ENCODE measurements around the gene MOSMO. TPM values are rescaled to one million over a fixed set of nuclear protein-coding genes. Genes with fewer than 3 reads are reported as not detected.

The MOSMO gene
- polyA plus RNA-seq, 3 donors = 0.95 to 9.1 (median 2.5) TPM

- no peak overlapping the region for H3K27ac Mint-ChIP-seq
Measured at GRCh38 chr16:22078656-22079055, 70.7 kb downstream of the MOSMO start.

DNA sequence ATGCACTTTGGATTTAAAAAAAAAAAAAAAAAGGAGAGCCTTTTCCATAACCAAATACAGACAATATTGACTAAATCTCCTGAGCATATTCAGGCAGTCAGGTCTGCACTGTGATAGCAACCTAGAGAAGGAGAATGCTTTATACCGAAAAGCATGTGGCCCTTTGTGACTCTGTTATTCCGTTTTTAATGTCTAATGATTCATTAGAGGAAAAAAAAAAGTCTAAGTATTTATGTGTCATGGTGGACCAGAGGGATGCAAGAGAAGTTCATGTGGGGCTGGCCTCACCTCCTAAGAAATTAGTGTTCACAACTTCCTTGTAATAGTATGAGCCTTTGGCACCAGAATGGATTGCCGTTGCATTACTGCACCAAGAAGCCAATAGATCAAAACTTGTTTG, 73.1 kb downstream of the MOSMO start:
- no CpG with 5 or more reads among the region's 3 CpGs for WGBS (ENCODE audit: insufficient coverage)
- Histone ChIP-seq H3K4me1 (ENCODE audit: control insufficient read depth in 1 of 2, insufficient read depth in 2 of 2, low read length in 2 of 2) (no peaks in the 10 kb centered on the region), H2AFZ (ENCODE audit: insufficient read depth, low read depth, low read length, poor library complexity, severe bottlenecking) (no peak overlapping the region), H3K36me3 (replicated peaks in 1 of 2; ENCODE audit: control insufficient read depth in 1 of 2, insufficient read depth in 2 of 2, low read length in 2 of 2) (peaks cover 8 to 55% of the 10 kb centered on the region in 2 donors), H3K79me2 (ENCODE audit: insufficient read depth, low read length) (no peaks in the 10 kb centered on the region), H4K20me1 (ENCODE audit: insufficient read depth, low read length) (peaks cover 6% of the 10 kb centered on the region), H3K4me3 (replicated peaks in 1 of 3; ENCODE audit: low read depth in 2 of 3, low read length in 3 of 3) (no peak overlapping the region), H3K4me2 (replicated peaks; ENCODE audit: extremely low read depth, low read length, poor library complexity, severe bottlenecking) (no peak overlapping the region), H3K27ac (ENCODE audit: low read depth in 1 of 2, low read length in 2 of 2) (no peak overlapping the region), H3K9me3 (replicated peaks in 1 of 2; ENCODE audit: control insufficient read depth in 1 of 2, insufficient read depth in 1 of 2, low read length in 2 of 2) (no peaks in the 10 kb centered on the region), H3K27me3 (ENCODE audit: control insufficient read depth in 2 of 2, insufficient read depth in 2 of 2, low read length in 2 of 2) (no peaks in the 10 kb centered on the region), H3K9ac (ENCODE audit: insufficient read depth, low read length, poor library complexity, severe bottlenecking) (no peak overlapping the region)
- Mint-ChIP-seq H3K27ac (no peak overlapping the region), H3K4me3 (no peak overlapping the region), H3K27me3 (ENCODE audit: low read depth in 3 of 3) (no peaks in the 10 kb centered on the region), H3K36me3 (peaks cover 22 to 48% of the 10 kb centered on the region in 2 donors), H3K4me1 (peaks cover 2% of the 10 kb centered on the region), H3K9me3 (no peaks in the 10 kb centered on the region)
- no peak for DNase-seq
- intact Hi-C loops (cut with micrococcal nuclease) = no loop called here
- TF ChIP-seq, protein P1, sequence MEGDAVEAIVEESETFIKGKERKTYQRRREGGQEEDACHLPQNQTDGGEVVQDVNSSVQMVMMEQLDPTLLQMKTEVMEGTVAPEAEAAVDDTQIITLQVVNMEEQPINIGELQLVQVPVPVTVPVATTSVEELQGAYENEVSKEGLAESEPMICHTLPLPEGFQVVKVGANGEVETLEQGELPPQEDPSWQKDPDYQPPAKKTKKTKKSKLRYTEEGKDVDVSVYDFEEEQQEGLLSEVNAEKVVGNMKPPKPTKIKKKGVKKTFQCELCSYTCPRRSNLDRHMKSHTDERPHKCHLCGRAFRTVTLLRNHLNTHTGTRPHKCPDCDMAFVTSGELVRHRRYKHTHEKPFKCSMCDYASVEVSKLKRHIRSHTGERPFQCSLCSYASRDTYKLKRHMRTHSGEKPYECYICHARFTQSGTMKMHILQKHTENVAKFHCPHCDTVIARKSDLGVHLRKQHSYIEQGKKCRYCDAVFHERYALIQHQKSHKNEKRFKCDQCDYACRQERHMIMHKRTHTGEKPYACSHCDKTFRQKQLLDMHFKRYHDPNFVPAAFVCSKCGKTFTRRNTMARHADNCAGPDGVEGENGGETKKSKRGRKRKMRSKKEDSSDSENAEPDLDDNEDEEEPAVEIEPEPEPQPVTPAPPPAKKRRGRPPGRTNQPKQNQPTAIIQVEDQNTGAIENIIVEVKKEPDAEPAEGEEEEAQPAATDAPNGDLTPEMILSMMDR (IDR thresholded peaks at IDR 0.05) = no peak

More at GRCh38 chr16:22078656-22079055, 70.7 kb downstream of the MOSMO start:
- no peak overlapping the region for H3K4me3 ChIP-seq (replicated peaks in 1 of 3; ENCODE audit: low read depth in 2 of 3, low read length in 3 of 3)
- peaks cover 8% of the 10 kb centered on the region for H4K20me1 ChIP-seq (ENCODE audit: insufficient read depth, low read length)
- TF ChIP-seq, protein P1 (IDR thresholded peaks at IDR 0.05) = no peak
- Mint-ChIP-seq H3K4me3 (no peak overlapping the region), H3K27me3 (ENCODE audit: low read depth in 3 of 3) (no peaks in the 10 kb centered on the region), H3K36me3 (peaks cover 17 to 43% of the 10 kb centered on the region in 2 donors), H3K9me3 (no peaks in the 10 kb centered on the region), H3K4me1 (peaks cover 2% of the 10 kb centered on the region)
- H3K4me2 ChIP-seq (replicated peaks; ENCODE audit: extremely low read depth, low read length, poor library complexity, severe bottlenecking) = no peak overlapping the region
- no peak for DNase-seq
- H3K36me3 ChIP-seq (replicated peaks in 1 of 2; ENCODE audit: control insufficient read depth in 1 of 2, insufficient read depth in 2 of 2, low read length in 2 of 2) = peaks cover 5 to 46% of the 10 kb centered on the region in 2 donors
- H2AFZ ChIP-seq (ENCODE audit: insufficient read depth, low read depth, low read length, poor library complexity, severe bottlenecking) = no peak overlapping the region
- H3K27ac ChIP-seq (ENCODE audit: low read depth in 1 of 2, low read length in 2 of 2) = no peak overlapping the region
- no peak overlapping the region for H3K9ac ChIP-seq (ENCODE audit: insufficient read depth, low read length, poor library complexity, severe bottlenecking)
- H3K4me1 ChIP-seq (ENCODE audit: control insufficient read depth in 1 of 2, insufficient read depth in 2 of 2, low read length in 2 of 2) = no peaks in the 10 kb centered on the region
- no CpG with 5 or more reads among the region's 1 CpG for WGBS (ENCODE audit: insufficient coverage)
- H3K27me3 ChIP-seq (ENCODE audit: control insufficient read depth in 2 of 2, insufficient read depth in 2 of 2, low read length in 2 of 2) = no peaks in the 10 kb centered on the region
- intact Hi-C loops (cut with micrococcal nuclease) = loop anchor here (5.0 kb wide), 1 partner anchor 76 kb away; the partner anchor contains the start of gene PDZD9 (in 2 of the 2)
- H3K9me3 ChIP-seq (replicated peaks in 1 of 2; ENCODE audit: control insufficient read depth in 1 of 2, insufficient read depth in 1 of 2, low read length in 2 of 2) = no peaks in the 10 kb centered on the region
- no peaks in the 10 kb centered on the region for H3K79me2 ChIP-seq (ENCODE audit: insufficient read depth, low read length)

All from CD14-positive monocyte (primary cell).